HG02763 (cell line): ENCODE results near the gene FKBP8.

Experiments used
- ATAC-seq: cut with Tn5 transposase; IDR thresholded peaks from one replicate; pipeline ENCODE4 v1.9.1; 2021; ENCODE audit warnings: mild to moderate bottlenecking, moderate library complexity; ENCODE audit not compliant: unreplicated experiment

The FKBP8 gene

DNA sequence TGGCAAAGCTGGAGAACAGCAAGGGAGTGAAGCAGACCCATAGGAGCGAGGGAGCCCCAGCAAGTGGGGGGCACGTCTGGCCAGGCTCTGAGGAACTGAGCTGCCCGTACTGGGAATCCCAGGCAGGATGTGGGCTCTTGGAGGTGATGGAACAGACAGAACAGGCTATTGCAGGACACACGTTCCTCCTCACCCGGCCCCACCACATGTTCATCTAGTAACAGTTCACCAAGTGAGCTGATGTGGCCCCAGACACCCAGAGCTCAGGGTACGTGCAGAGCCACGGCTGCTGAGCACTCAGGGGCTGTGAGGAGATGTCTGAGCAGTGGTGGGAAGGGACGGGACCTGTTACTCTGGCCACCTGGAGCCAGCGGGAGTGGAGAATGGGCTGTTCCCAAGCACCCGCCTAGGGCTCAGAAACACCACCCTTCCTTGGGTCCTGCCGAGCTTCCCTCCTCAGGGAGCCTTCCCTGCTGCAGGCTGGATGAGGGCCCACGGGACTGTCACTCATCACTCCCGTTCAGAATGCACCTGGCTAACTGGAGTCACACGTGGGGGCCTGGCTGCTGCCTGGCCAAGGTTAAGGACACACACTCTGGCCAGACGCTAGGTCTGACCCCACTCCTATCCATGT is 39.9 kb downstream of the FKBP8 start:
- ATAC-seq = no peak

DNA sequence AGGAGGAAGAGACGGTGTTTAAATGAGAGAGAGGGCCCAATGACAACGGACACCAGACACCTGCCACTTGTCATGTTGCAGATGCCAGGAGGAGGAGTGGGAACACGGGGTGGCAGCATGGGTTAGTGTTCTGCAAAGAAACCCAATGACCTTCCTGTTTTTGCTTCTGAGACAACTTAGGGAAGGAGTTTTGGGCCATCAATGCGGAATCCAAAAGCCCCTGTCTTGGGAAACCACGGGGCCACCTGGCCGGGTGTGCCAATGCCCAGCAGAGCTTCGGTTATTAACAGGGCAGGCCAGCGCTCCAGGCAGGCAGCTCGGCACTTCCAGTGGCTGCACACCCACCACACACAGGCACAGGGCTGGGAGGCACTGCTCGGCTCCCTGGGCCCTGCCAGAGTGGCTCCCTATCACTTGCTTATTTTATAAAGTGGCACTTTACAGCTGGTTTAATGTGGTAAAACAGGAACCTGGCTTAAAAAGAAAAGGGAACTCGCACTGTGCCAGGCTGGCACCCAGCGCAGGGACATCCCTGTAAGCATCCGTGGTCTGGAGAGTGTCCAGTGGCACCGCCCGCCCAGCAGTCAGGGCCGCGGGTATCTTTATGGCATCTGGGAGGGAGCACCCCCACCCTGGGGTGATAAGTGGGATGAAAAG is 40.6 kb downstream of the FKBP8 start:
- ATAC-seq = no peak

DNA sequence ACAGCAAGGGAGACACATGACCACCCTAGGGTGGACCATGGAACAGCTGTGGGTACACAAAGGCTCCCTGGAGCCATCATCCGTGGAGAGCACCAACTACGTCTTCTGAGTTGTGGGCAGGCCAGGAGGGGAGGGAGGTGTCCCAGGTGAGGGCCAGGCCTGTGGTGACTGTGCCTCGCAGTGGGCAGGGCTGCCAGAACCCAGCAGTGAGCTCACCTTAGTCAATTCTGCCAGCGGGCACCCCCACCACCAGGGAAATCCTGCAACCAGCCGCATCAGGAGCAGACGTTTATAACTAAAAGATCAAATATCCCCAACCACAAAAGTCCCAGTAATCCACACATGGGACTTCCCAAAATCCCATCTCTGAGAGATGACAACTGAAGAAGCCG is 41.1 kb downstream of the FKBP8 start:
- no peak for ATAC-seq

DNA sequence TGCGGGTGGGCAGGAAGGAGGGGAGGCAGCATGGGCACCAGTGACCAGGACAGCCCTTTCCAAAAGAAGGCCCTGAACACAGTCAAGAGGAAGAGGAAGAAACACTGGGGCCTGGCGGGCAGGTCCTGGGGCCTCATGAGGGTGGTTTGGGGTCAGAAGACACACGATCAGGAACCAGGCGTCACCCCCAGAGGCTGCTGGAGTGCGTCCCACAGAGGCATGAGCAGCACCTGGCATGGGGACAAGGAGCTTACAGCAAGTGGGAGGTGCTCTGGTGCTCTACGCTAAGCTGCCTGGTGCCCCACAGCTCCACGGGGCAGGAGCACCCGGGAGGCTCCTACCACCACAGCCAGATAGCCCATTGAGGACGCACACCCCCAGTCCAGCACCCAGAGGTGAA is 41.5 kb downstream of the FKBP8 start:
- no peak for ATAC-seq

DNA sequence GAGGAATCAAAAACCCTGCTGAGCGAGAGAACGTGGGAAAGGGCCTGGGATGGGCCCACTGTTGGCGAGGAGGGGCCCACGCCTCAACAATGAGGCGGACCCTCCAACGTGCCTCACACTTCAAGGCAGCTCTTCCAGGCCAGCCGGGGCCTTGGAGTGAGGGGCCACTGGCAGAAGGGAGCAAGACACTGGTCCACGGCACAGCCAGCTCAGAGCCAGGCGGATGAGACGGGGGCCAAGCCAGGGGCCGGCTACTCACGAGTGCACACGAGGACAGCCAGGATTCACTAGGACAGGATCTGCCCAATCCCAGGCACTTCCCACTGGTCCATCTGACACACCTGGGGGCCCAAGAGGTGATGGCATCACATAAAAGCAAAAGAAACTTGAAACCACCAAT is 42.0 kb downstream of the FKBP8 start:
- no peak for ATAC-seq

DNA sequence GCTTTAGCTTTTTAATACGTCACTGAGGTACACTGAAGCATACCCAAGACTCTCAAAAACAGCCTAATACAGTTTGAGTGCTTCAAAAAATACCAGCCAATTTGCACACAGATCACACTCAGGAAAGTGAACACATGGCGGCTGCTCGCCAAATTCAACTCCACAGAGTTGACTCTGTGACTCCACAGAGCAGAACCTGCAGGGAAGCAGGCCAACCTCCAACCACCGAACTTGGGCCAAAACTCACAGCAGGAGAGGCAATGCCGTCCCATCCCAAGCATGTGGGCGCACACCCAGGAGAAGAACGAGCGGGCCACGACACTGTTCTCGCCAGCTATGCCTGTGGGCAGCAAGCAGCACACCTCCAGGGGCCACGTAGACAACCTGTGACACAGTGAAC is 42.6 kb downstream of the FKBP8 start:
- no peak for ATAC-seq

DNA sequence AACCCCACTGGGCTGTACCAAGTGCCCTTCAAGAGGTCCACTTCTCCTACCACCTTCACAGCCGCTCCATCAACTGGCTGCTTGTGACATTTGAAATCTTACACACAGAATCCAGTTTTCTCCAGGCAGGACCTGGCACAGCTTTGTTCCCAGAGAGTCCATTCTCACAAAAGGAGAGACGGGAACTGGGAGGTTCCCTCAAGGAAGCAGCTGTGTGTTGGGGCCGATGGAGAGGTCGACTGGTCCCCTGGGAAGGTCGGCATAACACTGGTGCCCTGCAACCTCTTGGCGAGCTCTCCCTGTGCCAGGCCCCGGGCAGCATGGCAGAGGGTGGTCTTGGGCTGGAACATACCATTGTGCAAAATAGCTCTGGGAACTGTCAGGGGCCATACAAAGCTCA is 43.0 kb downstream of the FKBP8 start:
- ATAC-seq = no peak

DNA sequence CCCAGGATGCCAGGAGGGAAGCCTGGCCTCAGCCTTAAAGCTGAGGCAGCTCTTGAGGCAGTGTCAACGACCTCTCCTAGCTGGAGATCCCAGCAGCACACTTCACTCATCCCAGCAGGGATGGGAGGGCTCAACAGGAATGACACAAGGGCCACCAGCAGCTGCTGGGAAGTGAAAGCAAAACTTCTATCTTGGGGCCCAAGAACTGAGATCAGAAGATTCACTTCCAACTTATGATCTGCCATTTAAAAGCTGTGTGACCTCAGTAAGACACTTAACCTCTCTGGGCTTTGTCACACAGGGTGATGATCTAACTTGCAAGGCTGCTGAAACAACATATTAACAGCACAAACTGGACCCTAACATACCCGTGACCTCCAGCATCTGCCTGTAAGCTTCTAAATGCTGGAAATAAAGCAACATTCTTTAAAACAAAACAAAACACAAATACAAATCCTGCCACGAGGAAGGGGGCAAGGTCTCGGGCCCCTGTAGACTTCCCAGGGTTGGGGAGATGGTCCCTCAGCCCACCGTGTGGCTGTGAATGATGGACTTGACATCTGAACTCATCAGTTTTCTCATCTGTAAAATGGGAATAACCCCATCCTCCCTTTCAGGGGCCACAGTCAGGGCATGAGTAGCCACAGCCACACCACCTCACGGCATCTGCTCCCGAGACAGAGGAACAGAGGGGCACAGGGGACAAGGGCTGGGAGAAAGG is 44.2 kb downstream of the FKBP8 start:
- ATAC-seq = no peak

DNA sequence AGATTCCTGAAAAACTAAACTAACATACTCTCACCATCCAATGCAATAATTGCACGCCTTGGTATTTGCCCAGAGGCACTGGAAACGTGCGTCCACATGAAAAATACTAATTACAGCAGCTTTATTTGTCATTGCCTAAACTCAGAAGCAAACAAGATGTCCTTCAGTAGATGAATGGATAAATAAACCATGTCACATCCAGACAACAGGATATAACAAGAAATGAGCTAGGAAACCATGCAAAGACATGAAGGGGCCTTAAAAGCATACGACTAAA is 46.5 kb downstream of the FKBP8 start:
- ATAC-seq = no peak

DNA sequence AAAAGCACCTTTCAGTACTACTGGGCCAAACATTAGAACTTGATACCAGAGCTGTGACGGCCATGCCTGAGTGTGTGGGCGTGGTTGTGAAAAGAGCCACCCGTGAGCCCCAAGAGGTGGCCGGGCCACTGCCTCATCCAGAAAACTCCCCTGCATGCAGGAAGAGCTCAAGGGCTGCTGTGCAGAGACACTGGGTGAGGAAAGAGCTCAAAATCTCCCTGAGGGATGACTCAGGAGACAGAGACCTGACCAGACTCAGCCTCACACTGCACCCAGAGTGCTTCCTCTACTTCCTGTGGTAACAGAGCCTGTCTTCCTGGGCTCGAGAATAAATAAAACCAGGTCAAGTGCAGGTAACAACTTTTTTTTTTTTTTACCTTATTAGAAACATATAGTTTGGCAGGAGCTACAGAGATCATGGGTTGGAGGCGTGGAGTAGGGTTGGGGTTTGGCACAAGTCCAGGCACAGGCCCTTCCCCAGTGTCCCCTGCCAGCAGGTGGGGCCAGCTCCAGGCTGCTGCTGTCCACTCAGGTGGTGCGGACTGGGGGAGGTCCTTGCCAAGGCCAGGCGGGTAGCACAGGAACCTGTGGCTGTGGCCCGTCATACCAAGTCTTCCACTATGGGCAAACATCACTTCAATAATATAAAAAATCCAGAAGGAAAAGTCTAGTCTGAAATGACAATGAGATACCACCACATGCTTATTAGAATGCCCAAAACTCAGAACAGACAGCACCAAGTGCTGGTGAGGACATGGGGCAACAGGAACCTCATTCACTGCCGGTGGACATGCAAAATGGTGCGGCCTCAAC is 47.0 kb downstream of the FKBP8 start:
- ATAC-seq = no peak

DNA sequence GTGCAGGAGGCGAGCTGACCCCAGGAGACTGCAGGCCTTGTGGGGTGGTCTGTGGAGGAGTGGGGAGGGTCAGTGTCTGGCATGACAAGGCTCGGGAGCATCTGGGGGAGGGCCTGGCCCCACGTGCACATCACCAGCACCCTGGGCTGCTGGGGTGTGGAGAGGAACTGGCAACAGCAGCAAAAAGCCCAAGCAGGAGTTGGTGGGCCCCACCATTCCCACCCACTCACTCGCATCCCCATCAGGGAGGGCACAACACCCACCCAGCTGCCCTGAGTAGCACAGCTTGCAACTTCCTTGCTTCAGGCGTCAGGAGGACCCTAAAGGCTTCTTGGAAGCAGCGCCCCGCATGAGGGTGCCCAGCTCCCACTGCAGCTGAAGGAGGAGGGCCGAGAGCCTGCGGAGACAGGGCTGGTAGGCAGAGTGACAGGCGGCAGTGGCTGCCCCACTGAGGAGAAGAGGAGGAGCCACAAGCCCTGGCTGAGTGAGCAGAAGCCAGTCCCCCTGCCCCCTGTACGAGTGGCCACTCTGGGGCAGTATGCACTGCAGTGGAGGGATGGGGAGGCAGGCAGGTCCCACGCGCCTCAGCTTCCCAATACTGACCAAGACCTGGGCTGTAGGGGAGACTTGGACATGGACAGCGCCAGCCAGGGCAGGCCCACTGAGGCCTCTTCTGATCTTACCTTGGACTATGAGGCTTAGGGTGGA is 48.0 kb downstream of the FKBP8 start:
- ATAC-seq = no peak

DNA sequence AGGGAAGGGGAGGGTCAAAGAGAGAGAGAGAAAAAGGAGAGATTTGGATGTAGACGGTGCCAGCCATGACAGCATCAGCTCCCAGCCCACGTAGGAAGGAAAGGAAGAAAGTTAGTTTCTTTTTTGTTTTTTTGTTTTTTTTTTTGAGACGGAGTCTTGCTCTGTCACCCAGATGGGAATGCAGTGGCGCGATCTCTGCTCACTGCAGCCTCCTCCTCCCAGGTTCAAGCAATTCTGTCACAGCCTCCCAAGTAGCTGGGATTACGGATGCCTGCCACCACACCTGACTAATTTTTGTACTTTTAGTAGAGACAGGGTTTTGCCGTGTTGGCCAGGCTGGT is 49.1 kb downstream of the FKBP8 start:
- ATAC-seq = no peak

DNA sequence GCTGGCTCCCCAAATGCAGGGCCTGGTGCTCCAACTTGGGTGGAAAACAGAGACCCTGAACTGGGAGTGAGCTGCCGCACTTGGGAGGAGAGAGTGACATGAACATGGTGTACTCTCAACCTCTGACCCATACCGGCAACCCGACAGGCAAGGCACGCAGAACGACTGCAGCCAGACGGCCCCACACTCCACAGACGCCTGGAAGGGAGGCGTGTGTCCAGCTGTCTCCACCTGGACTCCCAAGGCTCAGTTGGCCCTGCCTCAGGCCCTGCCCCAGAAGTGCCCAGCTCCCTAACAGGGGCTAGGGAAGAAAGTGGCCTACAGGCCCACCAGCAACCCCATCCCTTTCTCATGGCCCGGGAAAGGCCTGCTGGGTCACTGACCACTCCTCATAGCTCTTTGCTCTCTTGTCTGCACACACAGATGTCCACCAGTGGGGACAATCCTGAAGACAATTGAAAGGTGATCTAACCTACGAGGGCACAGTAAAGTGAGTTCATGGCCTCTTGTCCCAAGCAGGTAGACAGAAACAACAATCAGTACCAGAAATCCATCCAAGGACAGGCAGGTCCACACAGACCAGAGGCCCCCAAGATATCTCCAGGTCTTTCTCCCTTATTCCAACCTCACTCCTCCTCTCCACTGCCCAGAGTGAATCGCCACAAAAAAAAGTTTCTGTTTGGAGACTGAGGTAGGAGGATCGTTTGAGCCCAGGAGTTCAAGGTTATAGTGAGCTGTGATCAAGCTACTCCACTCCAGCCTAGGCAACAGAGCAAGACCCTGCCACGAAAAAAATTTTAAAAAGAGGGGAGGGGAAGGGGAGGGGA is 49.7 kb downstream of the FKBP8 start:
- ATAC-seq = no peak

DNA sequence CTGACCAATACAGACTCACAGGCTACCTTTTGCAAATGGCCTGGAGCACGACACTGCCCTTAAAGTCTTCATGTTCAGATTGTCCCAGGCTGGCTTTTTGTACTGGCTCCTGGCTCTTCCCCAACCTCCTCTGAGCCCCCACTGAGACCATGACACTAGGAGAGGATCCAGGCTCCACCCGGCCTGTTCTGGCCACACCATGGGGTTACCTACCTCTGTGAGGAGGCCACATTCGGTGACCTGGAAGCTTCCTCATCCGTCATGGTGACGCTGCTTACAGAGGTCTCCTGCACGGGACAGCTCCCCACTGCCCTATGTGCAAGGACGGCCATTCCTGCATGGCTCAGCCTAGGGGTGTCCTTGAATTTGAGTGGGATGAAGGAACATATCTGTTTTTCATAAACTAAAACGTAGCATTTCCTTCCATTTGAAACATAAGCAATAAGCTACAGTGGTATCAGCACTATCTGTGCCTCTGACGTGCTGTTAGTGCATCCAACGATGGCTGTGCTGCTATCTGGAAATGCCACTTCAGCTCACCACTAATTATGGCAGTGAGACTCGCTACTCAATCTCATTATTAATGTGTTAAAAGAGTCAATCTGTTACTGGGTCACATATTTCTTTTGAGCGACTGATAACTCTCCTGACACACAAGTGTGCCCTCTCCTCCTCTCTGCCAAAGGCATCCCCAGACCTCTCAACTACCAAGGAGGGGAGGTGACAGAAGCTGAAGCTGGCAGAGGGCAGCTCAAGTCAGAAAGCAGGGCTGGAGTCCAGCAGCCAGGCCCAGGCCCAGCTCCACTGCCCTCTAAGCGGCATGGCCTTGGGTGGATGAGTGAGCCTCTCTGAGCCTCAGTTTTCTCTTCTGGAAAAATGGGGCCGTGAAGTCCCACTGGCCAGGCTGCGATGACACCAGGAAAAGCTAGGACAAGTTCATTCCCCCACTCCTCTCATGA is 51.1 kb downstream of the FKBP8 start:
- ATAC-seq = no peak

DNA sequence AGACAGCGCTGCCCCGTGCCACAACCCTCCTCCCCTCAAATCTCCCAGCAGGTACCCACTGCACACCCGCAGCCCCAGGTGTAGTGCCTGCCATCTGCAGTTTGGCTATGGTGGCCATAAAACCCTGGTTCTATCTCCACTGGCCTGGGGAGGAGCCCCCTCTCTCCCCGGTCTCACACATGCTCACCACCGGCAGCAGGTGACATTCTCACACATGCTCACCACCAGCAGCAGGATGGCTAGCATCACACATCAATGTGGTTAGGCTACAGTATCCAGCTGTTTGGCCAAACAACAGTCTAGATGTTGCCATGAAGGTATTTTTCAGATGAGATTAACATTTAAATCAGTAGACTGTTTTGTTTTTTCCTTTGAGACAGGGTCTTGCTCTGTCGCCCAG is 52.6 kb downstream of the FKBP8 start:
- no peak for ATAC-seq

DNA sequence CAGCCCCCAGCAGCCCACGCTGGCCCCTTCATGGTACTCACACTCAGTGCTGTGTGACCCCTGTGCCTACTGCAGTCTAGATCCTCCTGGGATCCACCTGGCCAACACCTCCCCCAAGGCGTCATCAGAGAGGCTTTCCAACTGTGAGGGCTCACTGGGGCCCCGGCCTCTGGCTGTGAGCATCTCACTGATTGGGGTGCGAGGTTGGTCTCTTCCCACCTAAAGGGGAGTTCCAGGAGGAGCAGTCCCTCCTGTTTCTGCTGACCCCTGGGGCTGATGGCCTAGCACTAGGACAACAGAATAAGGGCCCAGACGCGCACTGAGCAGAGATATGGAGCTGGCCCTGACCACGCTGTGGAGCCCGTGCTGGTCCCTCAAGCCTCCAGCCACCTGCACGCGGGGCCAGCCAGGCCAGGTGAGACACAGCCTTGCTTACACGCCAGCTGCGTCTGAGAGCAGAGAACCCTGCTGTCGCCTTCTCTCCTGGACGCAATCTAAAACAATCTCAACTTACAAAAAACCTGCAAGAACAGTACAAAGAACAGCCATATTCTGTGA is 53.7 kb downstream of the FKBP8 start:
- ATAC-seq = no peak

DNA sequence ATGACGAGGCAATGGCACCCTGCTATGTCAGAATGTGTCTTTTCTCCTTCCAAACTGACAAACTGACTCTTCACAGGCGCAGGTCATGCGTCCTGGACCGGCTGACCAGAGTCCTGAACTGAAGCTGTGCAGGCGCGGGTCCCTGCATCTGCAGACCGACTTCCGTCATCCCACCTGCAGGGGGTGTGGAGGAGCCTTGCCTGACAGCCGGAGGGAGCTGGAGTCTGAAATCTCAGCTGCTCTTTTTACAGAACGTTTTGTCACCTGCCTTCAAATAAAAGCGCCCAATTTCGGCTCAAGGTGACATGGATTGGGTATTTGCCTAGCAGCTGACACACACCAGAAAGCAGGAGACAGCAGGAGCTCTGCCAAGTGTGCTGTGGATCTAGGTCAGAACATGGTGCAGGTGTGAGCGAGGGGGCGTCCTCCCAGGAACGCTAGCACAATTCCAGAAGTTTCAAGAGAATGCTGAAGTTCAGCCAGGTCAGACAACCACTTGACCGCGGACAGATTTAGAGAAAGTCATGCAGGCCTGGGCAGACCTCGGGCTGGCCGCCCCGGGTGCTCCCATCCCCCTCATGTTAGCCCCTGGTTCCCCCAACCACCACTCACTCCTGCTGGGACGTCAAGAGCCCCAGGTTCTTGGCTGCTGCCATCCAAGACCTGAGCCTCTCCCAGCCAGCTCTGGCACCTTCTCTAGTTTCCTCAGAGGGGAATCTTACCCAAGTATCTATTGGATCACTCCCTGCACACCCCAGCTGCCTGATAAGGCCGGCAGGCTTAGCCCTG is 54.3 kb downstream of the FKBP8 start:
- no peak for ATAC-seq

DNA sequence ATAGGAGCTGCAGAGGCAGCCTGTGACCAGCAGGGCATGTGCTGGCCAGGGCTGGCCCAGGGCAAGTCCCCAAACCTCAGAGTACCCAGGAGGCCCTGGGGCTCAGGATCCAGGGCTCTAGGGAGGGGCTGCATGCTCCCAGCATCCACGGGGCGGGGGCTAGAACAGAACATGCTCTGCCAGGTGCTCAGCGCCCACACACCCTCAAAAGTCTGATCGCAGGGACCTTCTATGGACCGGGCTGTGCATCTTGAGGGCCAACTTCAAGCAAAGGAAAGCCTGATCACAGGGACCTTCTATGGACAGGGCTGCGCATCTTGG is 55.0 kb downstream of the FKBP8 start:
- ATAC-seq = no peak
